Measurements from ENCODE around the gene SASH3.

SASH3 gene

DNA sequence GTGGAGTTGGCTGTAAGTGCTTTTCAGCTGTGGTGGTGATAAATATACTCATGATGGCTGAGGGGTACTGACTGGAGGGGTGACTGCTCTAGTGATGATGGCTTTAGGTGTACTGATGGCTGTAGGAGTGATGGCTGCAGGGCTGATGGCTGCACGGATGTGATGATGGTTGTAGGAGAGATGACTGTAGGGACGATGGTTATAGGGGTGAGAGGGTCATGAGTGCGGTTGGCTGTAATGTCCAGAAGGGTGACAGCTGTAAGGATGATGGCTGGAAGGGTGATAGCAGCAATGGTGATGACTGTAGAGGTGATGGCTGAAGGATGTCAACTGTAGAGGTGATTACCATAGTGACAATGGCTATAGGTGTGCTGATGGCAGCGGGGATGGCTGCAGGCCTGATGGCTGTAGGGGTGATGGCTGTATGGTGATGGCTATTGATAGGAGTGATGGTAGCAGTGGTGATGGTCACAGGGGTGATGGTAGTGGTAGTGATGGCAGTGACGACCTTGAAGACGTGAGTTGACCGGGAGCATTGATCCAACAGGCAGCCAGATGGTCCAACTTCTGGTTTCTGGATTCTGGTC lies 570 bp upstream of the SASH3 start:
- no peak overlapping the region for H3K27ac ChIP-seq (ENCODE audit: low read length)
- no peaks in the 10 kb centered on the region for H3K9me3 ChIP-seq (ENCODE audit: insufficient read depth, low read depth, low read length)
- no peak overlapping the region for H3K4me3 ChIP-seq (ENCODE audit: low read length)
- H3K27me3 ChIP-seq (ENCODE audit: insufficient read depth, low read length) = no peaks in the 10 kb centered on the region
- no peaks in the 10 kb centered on the region for H3K4me1 ChIP-seq (ENCODE audit: insufficient read depth, low read length)
- H3K9ac ChIP-seq (ENCODE audit: low read depth, low read length) = no peak overlapping the region
- H3K36me3 ChIP-seq (ENCODE audit: insufficient read depth, low read depth, low read length) = no peaks in the 10 kb centered on the region

DNA sequence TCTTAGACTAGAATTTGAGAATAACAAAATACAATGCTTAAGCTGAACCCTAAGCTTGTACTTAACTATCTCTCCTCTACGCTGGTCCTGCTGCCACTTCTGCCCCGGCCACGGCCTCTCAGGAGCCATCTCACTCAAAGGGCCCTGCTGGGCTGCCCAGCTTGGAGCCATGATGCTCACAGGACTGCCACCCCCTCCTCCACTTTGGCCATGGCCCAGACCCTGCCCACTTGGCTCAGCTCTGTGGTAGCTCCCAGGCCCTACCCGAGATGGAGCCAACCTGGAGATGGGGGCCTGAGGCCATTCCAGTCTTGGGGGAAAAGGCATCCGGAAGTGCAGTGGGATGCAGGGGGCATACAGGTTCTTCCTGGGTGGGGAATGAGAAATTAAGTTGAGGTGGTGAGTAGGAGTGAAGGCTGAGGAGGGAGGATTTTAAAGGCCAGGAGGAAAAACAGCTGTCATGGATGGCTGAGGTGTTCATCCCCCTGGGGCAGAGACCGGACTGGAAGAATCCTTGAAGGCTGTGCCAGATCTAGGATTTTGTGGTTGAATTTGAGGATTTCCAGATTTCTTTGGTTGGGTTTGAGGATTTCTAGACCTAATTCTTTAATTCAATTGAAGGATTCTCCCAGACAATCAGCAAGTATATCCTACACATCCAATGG lies 824 bp downstream of the SASH3 start:
- Histone ChIP-seq H3K36me3 (ENCODE audit: insufficient read depth, low read depth, low read length) (no peaks in the 10 kb centered on the region), H3K4me1 (ENCODE audit: insufficient read depth, low read length) (no peaks in the 10 kb centered on the region), H3K27me3 (ENCODE audit: insufficient read depth, low read length) (no peaks in the 10 kb centered on the region), H3K9ac (ENCODE audit: low read depth, low read length) (no peak overlapping the region), H3K27ac (ENCODE audit: low read length) (no peak overlapping the region), H3K4me3 (ENCODE audit: low read length) (no peak overlapping the region), H3K9me3 (ENCODE audit: insufficient read depth, low read depth, low read length) (no peaks in the 10 kb centered on the region)

DNA sequence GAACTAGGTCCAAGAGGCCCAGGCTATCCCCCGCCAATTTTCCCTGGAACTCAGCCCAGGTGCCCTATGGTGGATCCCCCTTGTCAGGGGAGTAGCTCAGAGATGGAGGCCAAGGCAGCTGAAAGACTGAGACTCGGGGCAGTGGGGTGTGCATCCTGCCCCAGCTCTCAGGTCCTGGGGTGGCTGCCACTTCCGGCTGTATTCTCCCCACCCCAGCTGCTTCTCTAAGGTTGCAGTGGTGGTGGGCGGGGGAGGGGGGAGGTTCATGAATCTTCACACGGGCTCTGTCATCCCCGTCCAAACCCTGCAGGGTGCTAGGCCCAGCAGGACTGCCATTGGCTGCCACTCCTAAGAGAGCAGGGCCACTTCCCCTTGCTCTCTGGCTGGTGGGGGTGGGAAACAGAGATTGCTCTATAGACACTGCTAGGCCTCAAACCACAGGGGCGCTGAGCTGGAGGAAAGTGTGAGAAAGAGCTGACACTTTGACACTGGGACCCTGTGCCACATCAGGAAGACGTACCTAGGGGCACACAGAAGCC lies 1.5 kb downstream of the SASH3 start:
- no peak overlapping the region for H3K27ac ChIP-seq (ENCODE audit: low read length)
- H3K4me1 ChIP-seq (ENCODE audit: insufficient read depth, low read length) = no peaks in the 10 kb centered on the region
- no peak overlapping the region for H3K4me3 ChIP-seq (ENCODE audit: low read length)
- no peaks in the 10 kb centered on the region for H3K27me3 ChIP-seq (ENCODE audit: insufficient read depth, low read length)
- no peaks in the 10 kb centered on the region for H3K9me3 ChIP-seq (ENCODE audit: insufficient read depth, low read depth, low read length)
- no peaks in the 10 kb centered on the region for H3K36me3 ChIP-seq (ENCODE audit: insufficient read depth, low read depth, low read length)
- no peak overlapping the region for H3K9ac ChIP-seq (ENCODE audit: low read depth, low read length)

DNA sequence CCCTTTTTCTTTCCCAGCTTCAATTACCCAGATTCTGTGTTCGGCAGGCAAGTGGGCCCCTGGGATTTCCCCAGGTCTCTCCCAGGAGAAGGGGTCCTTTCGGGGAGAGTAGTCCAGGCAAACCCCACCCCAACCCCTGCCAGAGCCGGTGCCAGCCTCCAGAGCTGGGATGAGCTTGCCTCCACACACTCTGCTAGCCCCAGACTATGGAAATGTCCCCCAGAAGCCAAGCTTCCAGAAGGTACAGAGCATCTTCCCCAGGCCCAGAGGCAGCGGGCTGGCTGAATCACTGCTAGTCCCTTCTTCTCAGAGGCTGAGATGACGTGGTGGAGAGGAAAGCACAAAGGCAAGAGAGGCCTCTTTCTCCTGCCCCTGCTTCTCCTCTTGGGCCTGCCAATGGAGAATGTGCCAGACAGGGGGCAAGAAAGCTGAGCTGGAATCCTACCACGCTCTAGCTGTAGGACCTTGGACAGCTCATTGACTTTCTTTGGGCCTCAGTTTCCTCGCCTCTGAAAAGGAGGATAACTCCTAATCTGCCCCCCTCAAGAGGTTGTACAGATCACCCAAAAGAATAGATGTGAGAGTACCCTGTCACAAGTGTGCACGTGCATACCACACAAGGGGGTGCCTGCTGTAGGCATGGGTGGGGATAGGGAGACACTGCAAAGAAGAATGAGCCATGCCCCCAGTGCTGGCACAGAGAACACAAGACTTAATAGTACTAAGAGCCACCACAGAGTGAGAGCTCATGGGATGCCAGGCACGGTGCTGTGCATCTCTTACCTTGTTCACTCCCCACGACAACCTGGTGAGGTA lies 2.1 kb downstream of the SASH3 start:
- H3K27me3 ChIP-seq (ENCODE audit: insufficient read depth, low read length) = no peaks in the 10 kb centered on the region
- no peaks in the 10 kb centered on the region for H3K36me3 ChIP-seq (ENCODE audit: insufficient read depth, low read depth, low read length)
- no peak overlapping the region for H3K27ac ChIP-seq (ENCODE audit: low read length)
- H3K9me3 ChIP-seq (ENCODE audit: insufficient read depth, low read depth, low read length) = no peaks in the 10 kb centered on the region
- no peaks in the 10 kb centered on the region for H3K4me1 ChIP-seq (ENCODE audit: insufficient read depth, low read length)
- no peak overlapping the region for H3K9ac ChIP-seq (ENCODE audit: low read depth, low read length)
- no peak overlapping the region for H3K4me3 ChIP-seq (ENCODE audit: low read length)

DNA sequence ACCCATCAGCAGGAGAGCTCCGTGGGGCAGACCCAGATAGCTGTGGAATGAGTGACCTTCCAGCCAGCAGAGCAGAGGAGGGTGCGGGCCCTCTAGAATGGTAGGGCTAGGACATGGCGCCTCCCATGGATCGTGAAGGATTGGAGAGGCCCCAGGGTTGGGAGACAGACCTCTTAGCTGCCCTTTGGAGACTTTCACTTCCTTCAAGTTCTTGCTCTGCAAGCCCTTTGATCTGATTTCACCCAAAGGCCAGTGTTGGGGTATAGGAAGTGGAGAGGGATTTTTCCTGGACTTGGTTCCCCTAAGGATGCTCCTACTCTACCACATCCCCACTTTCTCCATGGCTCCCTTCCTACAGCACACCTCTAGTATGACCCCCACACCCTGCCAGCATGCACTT lies 3.0 kb downstream of the SASH3 start:
- Histone ChIP-seq H3K27ac (ENCODE audit: low read length) (no peak overlapping the region), H3K27me3 (ENCODE audit: insufficient read depth, low read length) (no peaks in the 10 kb centered on the region), H3K36me3 (ENCODE audit: insufficient read depth, low read depth, low read length) (no peaks in the 10 kb centered on the region), H3K4me3 (ENCODE audit: low read length) (no peak overlapping the region), H3K9me3 (ENCODE audit: insufficient read depth, low read depth, low read length) (no peaks in the 10 kb centered on the region), H3K4me1 (ENCODE audit: insufficient read depth, low read length) (no peaks in the 10 kb centered on the region), H3K9ac (ENCODE audit: low read depth, low read length) (no peak overlapping the region)

DNA sequence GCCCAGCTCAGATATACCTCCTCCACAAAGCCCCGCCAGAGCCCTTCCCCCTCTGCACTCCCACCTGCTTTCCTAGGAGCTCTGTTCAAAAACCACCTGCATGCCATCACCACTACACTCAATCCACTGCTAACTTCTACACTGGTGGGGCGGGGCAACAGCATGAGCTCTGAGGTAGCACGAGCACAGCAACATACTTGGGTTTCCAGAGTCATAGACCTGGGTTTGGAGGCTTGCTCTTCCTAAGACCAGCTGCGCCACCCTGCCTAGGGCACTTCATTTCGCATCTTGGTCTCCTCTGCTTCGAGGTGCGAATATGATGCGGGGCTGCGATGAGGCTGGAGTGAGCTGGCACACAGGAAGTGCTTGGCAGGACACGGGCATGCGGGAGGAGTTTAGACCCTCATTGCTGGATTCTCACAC lies 3.6 kb downstream of the SASH3 start:
- Histone ChIP-seq H3K27ac (ENCODE audit: low read length) (no peak overlapping the region), H3K4me3 (ENCODE audit: low read length) (no peak overlapping the region), H3K4me1 (ENCODE audit: insufficient read depth, low read length) (no peaks in the 10 kb centered on the region), H3K27me3 (ENCODE audit: insufficient read depth, low read length) (no peaks in the 10 kb centered on the region), H3K9me3 (ENCODE audit: insufficient read depth, low read depth, low read length) (no peaks in the 10 kb centered on the region), H3K9ac (ENCODE audit: low read depth, low read length) (no peak overlapping the region), H3K36me3 (ENCODE audit: insufficient read depth, low read depth, low read length) (no peaks in the 10 kb centered on the region)

DNA sequence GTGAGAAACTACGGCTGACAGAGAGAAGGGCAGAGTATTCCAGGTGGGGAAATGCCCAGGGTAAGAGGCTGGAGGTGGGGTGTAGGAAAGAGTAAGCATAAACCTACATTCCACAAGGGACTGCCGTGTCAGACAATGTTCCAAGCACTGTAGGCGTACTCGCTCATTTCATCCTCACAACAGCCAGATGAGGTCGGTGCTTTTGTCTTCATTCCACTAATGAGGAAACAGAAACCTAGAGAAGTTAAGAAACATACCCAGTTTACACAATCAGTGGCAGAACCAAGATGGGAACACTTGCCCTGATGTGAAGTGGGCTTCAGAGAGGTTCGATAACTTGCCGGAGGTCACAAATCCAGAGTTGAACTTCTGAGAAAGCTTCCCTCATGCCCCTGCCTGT lies 4.6 kb downstream of the SASH3 start:
- no peaks in the 10 kb centered on the region for H3K9me3 ChIP-seq (ENCODE audit: insufficient read depth, low read depth, low read length)
- no peaks in the 10 kb centered on the region for H3K27me3 ChIP-seq (ENCODE audit: insufficient read depth, low read length)
- no peaks in the 10 kb centered on the region for H3K4me1 ChIP-seq (ENCODE audit: insufficient read depth, low read length)
- no peak overlapping the region for H3K27ac ChIP-seq (ENCODE audit: low read length)
- H3K9ac ChIP-seq (ENCODE audit: low read depth, low read length) = no peak overlapping the region
- H3K4me3 ChIP-seq (ENCODE audit: low read length) = no peak overlapping the region
- H3K36me3 ChIP-seq (ENCODE audit: insufficient read depth, low read depth, low read length) = no peaks in the 10 kb centered on the region

DNA sequence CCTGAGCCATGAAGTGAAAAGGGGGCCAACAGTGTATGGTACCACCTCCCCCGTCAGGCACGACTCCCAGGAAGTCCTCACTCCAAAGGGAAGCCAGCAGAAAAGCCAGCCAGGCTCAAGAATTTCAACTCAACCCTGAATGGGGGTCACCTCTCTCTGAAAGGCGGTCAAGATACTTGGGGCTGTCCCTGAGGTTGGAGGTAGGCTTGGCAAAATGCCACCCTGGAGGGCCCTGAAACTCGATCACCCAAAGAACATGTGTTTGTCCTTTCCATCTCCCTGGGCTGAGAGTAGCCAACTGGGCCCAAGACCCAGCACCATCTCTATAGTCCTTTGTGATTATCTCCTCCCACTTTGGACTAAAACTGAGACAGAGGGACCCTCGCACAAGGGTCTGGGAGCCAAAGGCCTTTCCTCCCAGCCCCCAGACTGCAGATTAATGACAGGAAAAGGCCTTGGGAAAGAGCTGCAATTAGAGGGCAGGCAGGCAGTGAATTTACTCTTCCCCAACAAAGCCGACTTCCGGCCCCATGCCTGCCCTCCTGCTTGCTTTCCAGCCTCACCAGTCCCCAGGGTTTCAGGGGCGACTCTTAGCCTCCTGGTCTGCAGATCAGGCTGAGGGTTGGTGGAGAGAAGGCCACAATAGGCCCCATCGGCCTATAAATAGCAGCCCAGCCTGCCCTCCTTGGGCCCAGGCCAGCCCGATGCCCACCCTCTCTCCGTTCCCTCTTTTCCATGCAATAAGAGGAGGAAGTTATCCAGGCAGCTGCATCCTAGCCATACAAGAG lies 5.6 kb downstream of the SASH3 start:
- Histone ChIP-seq H3K9ac (ENCODE audit: low read depth, low read length) (no peak overlapping the region), H3K4me3 (ENCODE audit: low read length) (no peak overlapping the region), H3K27me3 (ENCODE audit: insufficient read depth, low read length) (no peaks in the 10 kb centered on the region), H3K4me1 (ENCODE audit: insufficient read depth, low read length) (no peaks in the 10 kb centered on the region), H3K27ac (ENCODE audit: low read length) (no peak overlapping the region), H3K9me3 (ENCODE audit: insufficient read depth, low read depth, low read length) (no peaks in the 10 kb centered on the region), H3K36me3 (ENCODE audit: insufficient read depth, low read depth, low read length) (no peaks in the 10 kb centered on the region)

DNA sequence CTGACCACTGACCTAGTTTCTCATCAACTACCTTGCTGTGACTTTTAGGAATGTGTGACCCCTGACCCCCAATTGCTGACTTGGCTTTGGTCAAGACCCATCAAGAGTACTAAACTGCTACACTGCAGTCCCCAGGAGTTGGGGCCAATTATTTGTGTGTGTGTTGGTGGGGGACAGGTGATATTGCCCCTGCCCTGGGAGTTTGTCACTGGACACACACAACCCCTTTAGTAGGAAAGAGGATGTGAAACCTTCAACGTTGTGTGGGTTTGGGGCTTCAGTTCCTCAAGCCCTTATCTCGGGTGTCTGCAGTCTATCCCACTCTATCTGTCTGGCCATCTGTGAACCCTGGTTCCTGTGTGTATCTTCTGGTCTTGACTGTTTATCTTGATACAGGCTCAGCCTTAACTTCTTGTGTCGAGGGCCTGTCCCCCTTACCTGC lies 6.5 kb downstream of the SASH3 start:
- Histone ChIP-seq H3K4me3 (ENCODE audit: low read length) (no peak overlapping the region), H3K27me3 (ENCODE audit: insufficient read depth, low read length) (no peaks in the 10 kb centered on the region), H3K9me3 (ENCODE audit: insufficient read depth, low read depth, low read length) (no peaks in the 10 kb centered on the region), H3K36me3 (ENCODE audit: insufficient read depth, low read depth, low read length) (no peaks in the 10 kb centered on the region), H3K27ac (ENCODE audit: low read length) (no peak overlapping the region), H3K4me1 (ENCODE audit: insufficient read depth, low read length) (no peaks in the 10 kb centered on the region), H3K9ac (ENCODE audit: low read depth, low read length) (no peak overlapping the region)

DNA sequence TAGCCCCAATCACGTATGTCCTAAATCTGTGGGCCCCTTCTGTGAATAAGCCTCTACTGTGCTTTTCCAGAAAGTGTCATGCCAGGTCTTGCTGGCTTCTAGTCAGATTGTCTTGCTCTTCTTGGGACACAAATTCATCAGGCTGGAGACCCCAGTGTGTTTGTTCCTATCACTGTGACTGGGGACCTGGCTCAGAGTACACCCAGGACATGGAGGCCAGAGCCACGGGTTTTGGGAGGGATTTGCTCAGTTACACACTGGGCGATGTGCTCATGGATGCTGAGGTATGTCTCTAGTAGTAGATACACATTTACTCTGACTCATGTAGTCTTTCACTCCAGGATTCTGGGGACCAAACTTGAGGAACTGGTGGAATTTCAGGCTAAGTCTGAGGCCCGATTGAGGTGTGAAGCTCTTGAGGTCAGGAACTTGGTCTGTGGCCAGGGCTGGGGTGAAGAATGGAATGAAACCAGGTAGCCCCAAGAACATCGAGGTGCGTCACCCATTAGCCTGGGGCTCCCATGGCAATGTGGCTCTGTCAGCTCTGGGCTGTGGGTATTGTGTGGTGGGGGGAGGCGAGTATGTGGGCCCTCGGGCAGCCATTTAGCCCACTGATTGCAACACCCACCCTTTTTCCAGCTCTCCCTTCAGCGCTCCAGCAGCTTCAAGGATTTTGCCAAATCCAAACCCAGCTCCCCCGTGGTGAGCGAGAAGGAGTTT lies 7.7 kb downstream of the SASH3 start:
- Histone ChIP-seq H3K4me3 (ENCODE audit: low read length) (no peak overlapping the region), H3K36me3 (ENCODE audit: insufficient read depth, low read depth, low read length) (no peaks in the 10 kb centered on the region), H3K9me3 (ENCODE audit: insufficient read depth, low read depth, low read length) (no peaks in the 10 kb centered on the region), H3K9ac (ENCODE audit: low read depth, low read length) (no peak overlapping the region), H3K27ac (ENCODE audit: low read length) (no peak overlapping the region), H3K4me1 (ENCODE audit: insufficient read depth, low read length) (no peaks in the 10 kb centered on the region), H3K27me3 (ENCODE audit: insufficient read depth, low read length) (no peaks in the 10 kb centered on the region)

DNA sequence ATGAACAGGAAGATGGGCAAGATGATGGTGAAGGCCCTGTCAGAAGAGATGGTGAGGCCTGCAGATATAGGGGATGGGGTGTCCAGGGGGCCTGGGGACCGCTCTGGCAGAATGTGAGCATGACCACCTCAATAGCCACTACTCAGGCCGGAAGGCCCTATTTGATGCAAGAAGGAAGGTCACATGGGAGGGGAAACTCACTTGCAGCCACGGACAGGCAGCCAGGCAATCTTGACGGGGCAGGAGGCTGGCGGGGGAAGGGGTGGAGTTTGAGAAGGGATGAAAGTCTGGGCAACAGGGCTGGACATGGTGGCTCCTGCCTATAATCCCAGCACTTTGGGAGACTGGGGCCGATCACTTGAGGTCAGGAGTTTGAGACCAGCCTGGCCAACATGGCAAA lies 8.8 kb downstream of the SASH3 start:
- H3K9me3 ChIP-seq (ENCODE audit: insufficient read depth, low read depth, low read length) = no peaks in the 10 kb centered on the region
- no peaks in the 10 kb centered on the region for H3K36me3 ChIP-seq (ENCODE audit: insufficient read depth, low read depth, low read length)
- H3K9ac ChIP-seq (ENCODE audit: low read depth, low read length) = no peak overlapping the region
- H3K27me3 ChIP-seq (ENCODE audit: insufficient read depth, low read length) = no peaks in the 10 kb centered on the region
- no peak overlapping the region for H3K4me3 ChIP-seq (ENCODE audit: low read length)
- H3K4me1 ChIP-seq (ENCODE audit: insufficient read depth, low read length) = no peaks in the 10 kb centered on the region
- H3K27ac ChIP-seq (ENCODE audit: low read length) = no peak overlapping the region
